Fibroblast of skin of right quadriceps (primary cell): ENCODE measurements around the gene GNA12.
A peak's percentile ranks its signal among the peaks of the same experiment; 100 is the strongest.

Source experiments
- DNase-seq: peaks from one replicate; pipeline ENCODE4 v3.0.0-alpha.2; 2013

The GNA12 gene

GRCh38 chr7:2834748-2835441 is 9.2 kb downstream of the GNA12 start:
- DNase-seq = no peak

GRCh38 chr7:2833083-2833910 is 10.8 kb downstream of the GNA12 start:
- no peak for DNase-seq

- DNase-seq = no peak
Observed at GRCh38 chr7:2832461-2832860, 11.6 kb downstream of the GNA12 start.

GRCh38 chr7:2830609-2831376 is 13.3 kb downstream of the GNA12 start:
- no peak for DNase-seq

- no peak for DNase-seq
Observed at GRCh38 chr7:2829040-2829439, 15.1 kb downstream of the GNA12 start.

- no peak for DNase-seq
Observed at GRCh38 chr7:2826771-2827170, 17.3 kb downstream of the GNA12 start.

- no peak for DNase-seq
Observed at GRCh38 chr7:2825559-2826227, 18.4 kb downstream of the GNA12 start.

- DNase-seq = no peak
Observed at GRCh38 chr7:2824678-2825461, 19.2 kb downstream of the GNA12 start.

GRCh38 chr7:2824026-2824677 is 20.0 kb downstream of the GNA12 start:
- no peak for DNase-seq

- no peak for DNase-seq
Observed at GRCh38 chr7:2823130-2823529, 21.0 kb downstream of the GNA12 start.

GRCh38 chr7:2821842-2822507 is 22.1 kb downstream of the GNA12 start:
- peak; percentile 92 for DNase-seq

GRCh38 chr7:2821161-2821841 is 22.8 kb downstream of the GNA12 start:
- DNase-seq = peak; percentile 87

- peak; percentile 97 for DNase-seq
Observed at GRCh38 chr7:2820508-2820934, 23.6 kb downstream of the GNA12 start.

- no peak for DNase-seq
Observed at GRCh38 chr7:2819954-2820397, 24.1 kb downstream of the GNA12 start.

GRCh38 chr7:2819161-2819953 is 24.8 kb downstream of the GNA12 start:
- no peak for DNase-seq

- no peak for DNase-seq
Observed at GRCh38 chr7:2818653-2819052, 25.5 kb downstream of the GNA12 start.

- DNase-seq = no peak
Observed at GRCh38 chr7:2818121-2818520, 26.0 kb downstream of the GNA12 start.

GRCh38 chr7:2817456-2817855 is 26.7 kb downstream of the GNA12 start:
- no peak for DNase-seq

GRCh38 chr7:2815875-2816245 is 28.2 kb downstream of the GNA12 start:
- no peak for DNase-seq
